Stomach (tissue), 4 donors: ENCODE results near the gene RSPO1.

ENCODE experiments used
- CTCF ChIP-seq, 7 experiments: fragments of 450-650 bp in 4 of 7; fragments of 200-600 bp in 3 of 7; sonication (generic) in 3 of 7; IDR thresholded peaks; one replicate each; pipeline ENCODE4 v1.5.1; 2016 to 2019; ENCODE audit warnings: antibody characterized with exemption in 7 of 7, control low read depth in 2 of 7, mild to moderate bottlenecking in 1 of 7
- EP300 ChIP-seq: sonication (generic); formaldehyde crosslinking; IDR thresholded peaks from one replicate; pipeline ENCODE4 v1.6.1; 2017; ENCODE audit warnings: antibody characterized with exemption
- POLR2A ChIP-seq, 4 donors: fragments of 450-650 bp; IDR thresholded peaks; one replicate each; pipeline ENCODE4 v1.6.1; 2016; ENCODE audit warnings: antibody characterized with exemption in 4 of 4, control low read depth in 2 of 4, mild to moderate bottlenecking in 1 of 4, moderate library complexity in 1 of 4
- POLR2AphosphoS5 ChIP-seq, 3 donors: sonication (generic); formaldehyde crosslinking; IDR thresholded peaks; one replicate each; pipeline ENCODE4 v1.6.1; 2016; ENCODE audit warnings: antibody characterized with exemption in 3 of 3

- no peak for TF ChIP-seq EP300
- no peak for TF ChIP-seq CTCF (IDR thresholded peaks at IDR 0.05)
- no peak for TF ChIP-seq POLR2A (IDR thresholded peaks at IDR 0.05)
- TF ChIP-seq POLR2AphosphoS5 (IDR thresholded peaks at IDR 0.05) = no peak
Observed at GRCh38 chr1:37605806-37606474, 28.8 kb downstream of the RSPO1 start.
